ENCODE results near the gene CSGALNACT2.

Gene CSGALNACT2

DNA sequence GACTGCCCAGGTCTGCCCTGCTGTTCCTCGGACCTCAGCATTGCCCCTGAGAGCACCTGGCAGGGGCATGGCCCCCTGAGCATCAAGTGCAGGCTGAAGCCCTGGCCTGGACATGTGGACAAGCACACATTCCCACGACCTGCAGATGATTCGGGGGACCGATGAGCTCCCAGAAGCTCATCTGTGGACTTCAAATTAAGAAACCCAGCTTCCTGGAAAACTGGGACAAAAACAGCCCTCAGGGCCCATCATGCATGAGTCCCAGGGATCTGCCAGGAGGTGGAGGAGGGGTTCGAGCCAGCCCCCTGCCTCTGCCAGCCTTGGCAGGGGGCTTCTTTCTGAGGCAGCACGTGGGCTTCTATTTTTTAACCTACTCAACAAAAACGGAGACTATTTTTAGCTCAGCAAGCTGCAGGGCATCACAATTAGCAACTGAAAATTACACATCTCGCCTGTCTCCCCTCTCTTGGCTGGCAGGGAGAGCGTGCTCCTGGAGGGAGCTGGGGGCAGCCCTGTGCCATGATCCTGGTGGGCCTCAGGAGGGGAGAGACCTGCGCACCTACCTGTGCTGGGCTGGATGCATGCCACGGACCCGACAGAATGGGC lies 76.8 kb downstream of the CSGALNACT2 start:
- Histone ChIP-seq H3K9ac (ENCODE audit: low read depth, low read length) (no peak overlapping the region), H2AFZ (ENCODE audit: low read depth, low read length) (no peak overlapping the region), H3K4me2 (ENCODE audit: insufficient read depth, low read length) (no peak overlapping the region), H4K20me1 (ENCODE audit: insufficient read depth, low read length) (no peaks in the 10 kb centered on the region), H3K79me2 (ENCODE audit: insufficient read depth, low read length) (no peaks in the 10 kb centered on the region), H3K36me3 (ENCODE audit: insufficient read depth, low read length) (no peaks in the 10 kb centered on the region), H3K4me3 (ENCODE audit: low read depth in 1 of 2, low read length in 2 of 2) (no peak overlapping the region), H3K27ac (ENCODE audit: low read length) (no peak overlapping the region), H3K27me3 (ENCODE audit: insufficient read depth, low read length, poor library complexity) (no peaks in the 10 kb centered on the region), H3K4me1 (ENCODE audit: insufficient read depth, low read length) (no peaks in the 10 kb centered on the region), H3K9me3 (ENCODE audit: insufficient read depth, low read length, severe bottlenecking) (no peaks in the 10 kb centered on the region)
- ATAC-seq (ENCODE audit: insufficient read depth, low read depth) (no peak), DNase-seq (no peak)
- no peak for TF ChIP-seq EZH2 (IDR thresholded peaks at IDR 0.05; ENCODE audit: borderline replicate concordance, low read depth, low read length, severe bottlenecking)
- TF ChIP-seq, protein P1, sequence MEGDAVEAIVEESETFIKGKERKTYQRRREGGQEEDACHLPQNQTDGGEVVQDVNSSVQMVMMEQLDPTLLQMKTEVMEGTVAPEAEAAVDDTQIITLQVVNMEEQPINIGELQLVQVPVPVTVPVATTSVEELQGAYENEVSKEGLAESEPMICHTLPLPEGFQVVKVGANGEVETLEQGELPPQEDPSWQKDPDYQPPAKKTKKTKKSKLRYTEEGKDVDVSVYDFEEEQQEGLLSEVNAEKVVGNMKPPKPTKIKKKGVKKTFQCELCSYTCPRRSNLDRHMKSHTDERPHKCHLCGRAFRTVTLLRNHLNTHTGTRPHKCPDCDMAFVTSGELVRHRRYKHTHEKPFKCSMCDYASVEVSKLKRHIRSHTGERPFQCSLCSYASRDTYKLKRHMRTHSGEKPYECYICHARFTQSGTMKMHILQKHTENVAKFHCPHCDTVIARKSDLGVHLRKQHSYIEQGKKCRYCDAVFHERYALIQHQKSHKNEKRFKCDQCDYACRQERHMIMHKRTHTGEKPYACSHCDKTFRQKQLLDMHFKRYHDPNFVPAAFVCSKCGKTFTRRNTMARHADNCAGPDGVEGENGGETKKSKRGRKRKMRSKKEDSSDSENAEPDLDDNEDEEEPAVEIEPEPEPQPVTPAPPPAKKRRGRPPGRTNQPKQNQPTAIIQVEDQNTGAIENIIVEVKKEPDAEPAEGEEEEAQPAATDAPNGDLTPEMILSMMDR (IDR thresholded peaks at IDR 0.05; ENCODE audit: borderline replicate concordance, extremely low read depth, low read length, poor library complexity, severe bottlenecking) = no peak

DNA sequence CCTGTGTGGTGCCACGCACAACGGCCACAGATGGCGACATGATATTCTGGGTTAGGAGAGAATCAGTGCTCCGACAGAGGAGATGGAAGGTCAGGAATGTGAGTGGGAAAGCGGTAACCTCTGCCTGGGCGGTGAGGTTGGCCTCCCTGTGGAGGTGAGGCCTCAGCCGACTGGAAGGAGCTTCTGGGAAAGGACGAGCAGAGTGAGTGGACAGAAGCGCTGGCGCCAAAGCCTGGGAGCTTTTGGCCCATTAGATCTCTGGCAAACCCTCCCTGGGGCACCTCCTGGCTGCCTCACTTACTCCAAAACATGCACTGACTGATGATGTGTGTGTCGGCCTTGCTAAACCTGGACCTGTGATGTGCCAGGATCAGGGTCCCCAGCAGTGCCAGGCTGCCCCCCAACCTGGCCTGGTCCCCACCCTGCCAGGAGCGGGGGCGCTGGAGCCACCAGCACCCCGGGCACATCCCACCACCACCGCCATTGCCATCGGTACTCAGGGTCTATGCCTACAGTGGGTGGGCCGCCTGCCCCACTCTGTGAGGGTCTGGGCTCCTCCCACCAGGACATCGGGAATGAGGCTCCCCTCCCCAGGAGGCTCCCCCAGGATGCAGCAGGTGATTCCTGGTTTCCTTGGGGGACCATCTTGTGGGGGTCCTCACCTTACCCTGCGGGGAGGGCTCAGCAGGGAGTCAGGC lies 77.7 kb downstream of the CSGALNACT2 start:
- Histone ChIP-seq H3K9me3 (ENCODE audit: insufficient read depth, low read length, severe bottlenecking) (no peaks in the 10 kb centered on the region), H3K4me2 (ENCODE audit: insufficient read depth, low read length) (no peak overlapping the region), H3K79me2 (ENCODE audit: insufficient read depth, low read length) (no peaks in the 10 kb centered on the region), H3K36me3 (ENCODE audit: insufficient read depth, low read length) (no peaks in the 10 kb centered on the region), H3K4me1 (ENCODE audit: insufficient read depth, low read length) (no peaks in the 10 kb centered on the region), H2AFZ (ENCODE audit: low read depth, low read length) (no peak overlapping the region), H3K4me3 (ENCODE audit: low read depth in 1 of 2, low read length in 2 of 2) (no peak overlapping the region), H3K9ac (ENCODE audit: low read depth, low read length) (no peak overlapping the region), H3K27me3 (ENCODE audit: insufficient read depth, low read length, poor library complexity) (no peaks in the 10 kb centered on the region), H4K20me1 (ENCODE audit: insufficient read depth, low read length) (no peaks in the 10 kb centered on the region), H3K27ac (ENCODE audit: low read length) (no peak overlapping the region)
- DNase-seq = no peak
- no peak for ATAC-seq (ENCODE audit: insufficient read depth, low read depth)
- TF ChIP-seq EZH2 (IDR thresholded peaks at IDR 0.05; ENCODE audit: borderline replicate concordance, low read depth, low read length, severe bottlenecking) = no peak
- TF ChIP-seq, protein P1 (IDR thresholded peaks at IDR 0.05; ENCODE audit: borderline replicate concordance, extremely low read depth, low read length, poor library complexity, severe bottlenecking) = no peak

DNA sequence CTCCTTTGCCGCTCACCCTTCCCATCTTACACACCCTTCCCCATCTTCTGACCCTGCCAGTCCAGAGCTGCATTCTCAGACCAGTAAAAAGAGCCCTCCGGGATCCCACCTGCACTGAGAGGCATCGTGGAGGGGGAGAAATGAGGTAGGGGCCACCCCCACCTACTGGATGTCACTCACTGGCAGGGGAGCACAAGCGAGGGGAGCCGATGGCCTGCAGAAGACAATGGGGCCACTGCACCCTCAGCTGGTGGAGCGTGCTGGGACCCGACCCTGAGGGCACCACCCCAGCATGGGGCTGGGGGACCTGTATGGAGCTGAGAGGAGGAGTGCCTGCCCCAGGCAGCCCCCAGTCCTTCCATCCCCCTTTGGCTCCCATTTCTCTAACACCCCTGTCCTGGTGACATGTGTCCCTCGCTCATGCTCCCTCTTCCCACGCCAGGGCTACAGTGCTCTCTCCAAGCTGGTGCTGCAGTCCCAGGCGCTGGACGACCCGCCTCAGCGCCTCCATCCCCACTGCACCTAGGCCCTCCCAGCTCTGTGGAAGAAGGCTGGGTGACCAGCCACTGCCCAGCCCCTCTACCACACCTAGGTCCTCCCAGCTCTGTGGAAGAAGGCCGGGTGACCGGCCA lies 78.8 kb downstream of the CSGALNACT2 start:
- H3K9me3 ChIP-seq (ENCODE audit: insufficient read depth, low read length, severe bottlenecking) = no peaks in the 10 kb centered on the region
- H3K79me2 ChIP-seq (ENCODE audit: insufficient read depth, low read length) = no peaks in the 10 kb centered on the region
- H3K4me3 ChIP-seq (ENCODE audit: low read depth in 1 of 2, low read length in 2 of 2) = no peak overlapping the region
- no peaks in the 10 kb centered on the region for H3K4me1 ChIP-seq (ENCODE audit: insufficient read depth, low read length)
- H3K4me2 ChIP-seq (ENCODE audit: insufficient read depth, low read length) = no peak overlapping the region
- no peaks in the 10 kb centered on the region for H4K20me1 ChIP-seq (ENCODE audit: insufficient read depth, low read length)
- no peak for ATAC-seq (ENCODE audit: insufficient read depth, low read depth)
- H3K27me3 ChIP-seq (ENCODE audit: insufficient read depth, low read length, poor library complexity) = no peaks in the 10 kb centered on the region
- no peaks in the 10 kb centered on the region for H3K36me3 ChIP-seq (ENCODE audit: insufficient read depth, low read length)
- no peak overlapping the region for H2AFZ ChIP-seq (ENCODE audit: low read depth, low read length)
- no peak overlapping the region for H3K9ac ChIP-seq (ENCODE audit: low read depth, low read length)
- no peak for TF ChIP-seq EZH2 (IDR thresholded peaks at IDR 0.05; ENCODE audit: borderline replicate concordance, low read depth, low read length, severe bottlenecking)
- TF ChIP-seq, protein P1 (IDR thresholded peaks at IDR 0.05; ENCODE audit: borderline replicate concordance, extremely low read depth, low read length, poor library complexity, severe bottlenecking) = no peak
- no peak overlapping the region for H3K27ac ChIP-seq (ENCODE audit: low read length)
- no peak for DNase-seq

Measured in DND-41 (cell line).